Measurements from ENCODE around the gene EFL1. TPM values are rescaled to one million over a fixed set of nuclear protein-coding genes. Genes with fewer than 3 reads are reported as not detected.

The EFL1 gene
- total RNA-seq, 1 donor: 17.2 TPM

DNA sequence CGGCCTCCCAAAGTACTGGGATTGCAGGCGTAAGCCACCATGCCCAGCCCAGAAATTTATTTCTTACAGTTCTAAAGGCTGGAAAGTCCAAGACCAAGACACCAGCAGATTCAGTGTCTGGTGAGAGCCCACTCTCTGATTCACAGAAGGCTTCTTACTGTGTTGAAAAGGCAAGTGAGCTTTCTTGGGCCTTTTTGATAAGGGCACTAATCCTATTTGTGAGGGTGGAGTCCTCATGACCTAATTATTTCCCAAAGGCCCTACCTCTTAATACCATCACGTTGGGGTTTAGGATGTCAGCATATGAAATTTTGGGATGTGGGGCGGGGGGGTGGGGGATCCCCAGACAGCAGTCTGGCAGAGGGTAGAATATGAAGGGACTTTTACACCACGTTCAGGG is 169.2 kb downstream of the EFL1 start:
- no peak for DNase-seq (ENCODE audit: low read depth in 2 of 3, low spot score in 2 of 3)

GRCh38 chr15:82091636-82092140 is 170.8 kb downstream of the EFL1 start:
- no peak for DNase-seq (ENCODE audit: low read depth in 2 of 3, low spot score in 2 of 3)

GRCh38 chr15:82086243-82086995 is 176.1 kb downstream of the EFL1 start:
- DNase-seq (ENCODE audit: low read depth in 2 of 3, low spot score in 2 of 3): no peak

- DNase-seq (ENCODE audit: low read depth in 2 of 3, low spot score in 2 of 3): no peak
Observed at GRCh38 chr15:82081914-82082762, 180.4 kb downstream of the EFL1 start.

DNA sequence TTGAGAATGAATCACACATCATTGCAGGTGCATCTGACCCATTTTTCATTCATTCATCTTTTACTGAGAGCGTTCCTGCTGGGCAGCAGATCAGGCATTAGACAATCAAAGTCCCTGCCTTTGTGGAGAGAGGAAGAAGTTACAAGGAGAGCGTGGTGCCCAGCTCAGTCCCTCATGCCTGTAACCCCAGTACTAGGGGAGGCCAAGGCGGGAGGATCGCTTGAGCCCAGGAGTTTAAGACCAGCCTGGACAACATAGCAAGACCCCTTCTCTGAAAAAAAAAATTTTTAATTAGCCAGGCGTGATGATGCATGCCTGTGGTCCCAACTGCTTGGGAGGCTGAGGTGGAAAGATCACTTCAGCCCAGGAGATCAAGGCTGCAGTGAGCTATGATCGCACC is 181.8 kb downstream of the EFL1 start:
- no peak for DNase-seq (ENCODE audit: low read depth in 2 of 3, low spot score in 2 of 3)

Small RNA genes within 50 kb of the gene (small RNA-seq; reads per million reads assigned to genes)
- not detected for gene RNU1-77P

Other genes starting within 250 kb of the EFL1 start
- gene MEX3B, start 216.7 kb downstream of the EFL1 start, total RNA-seq: 29.4 TPM
- under 0.01 TPM for gene SAXO2, start 84 bp upstream of the EFL1 start, total RNA-seq
- 0.54 TPM for gene GOLGA6L10, start 86.7 kb upstream of the EFL1 start, total RNA-seq
- gene GOLGA6L9, start 167.1 kb upstream of the EFL1 start, total RNA-seq: 1.3 TPM